ENCODE data around the gene TMPRSS12.
"Not testable (repeated sequence)": the region's sequence is repeated elsewhere in the genome, so short reads cannot be mapped to it uniquely, and the experiment has no call there.

- not testable (repeated sequence) for TF ChIP-seq CTCF, POLR2A (IDR thresholded peaks at IDR 0.05)
These were observed 26.2 kb downstream of the TMPRSS12 start for GRCh38 chr12:50868881-50869280.
